OCI-LY1 (cell line): ENCODE results near the gene PAX9.

Experiments
- H2AFZ ChIP-seq: fragments of 200-600 bp; sonication (generic), shearing (Covaris generic); 2 replicates; pipeline ENCODE4 v1.6.0; 2014; ENCODE audit warnings: antibody characterized with exemption, mild to moderate bottlenecking, low read length
- H3F3A ChIP-seq: fragments of 200-600 bp; sonication (generic), shearing (Covaris generic); 2 replicates; pipeline ENCODE4 v1.6.0; 2014; ENCODE audit warnings: mild to moderate bottlenecking, antibody characterized with exemption, low read length, moderate library complexity; ENCODE audit not compliant: insufficient read depth
- H3K27ac ChIP-seq: fragments of 200-600 bp; sonication (generic); 2 replicates; pipeline ENCODE4 v1.5.1; 2014; ENCODE audit warnings: low read length, mixed run types, mild to moderate bottlenecking, low read depth; ENCODE audit not compliant: poor library complexity, severe bottlenecking
- H3K27me3 ChIP-seq: fragments of 200-600 bp; sonication (generic); 2 replicates; pipeline ENCODE4 v1.6.0; 2014; ENCODE audit warnings: antibody characterized with exemption, mild to moderate bottlenecking, low read length, moderate library complexity; ENCODE audit not compliant: insufficient read depth
- H3K36me3 ChIP-seq: fragments of 200-600 bp; sonication (generic); 2 replicates; pipeline ENCODE4 v1.6.1; 2014; ENCODE audit warnings: mild to moderate bottlenecking, antibody characterized with exemption, low read length, moderate library complexity, mixed read lengths; ENCODE audit not compliant: insufficient read depth
- H3K4me1 ChIP-seq: fragments of 200-600 bp; sonication (generic); 2 replicates; pipeline ENCODE4 v1.5.1; 2014; ENCODE audit warnings: mild to moderate bottlenecking, low read length, moderate library complexity; ENCODE audit not compliant: insufficient read depth, severe bottlenecking
- H3K4me2 ChIP-seq: fragments of 200-600 bp; sonication (generic), shearing (Covaris generic); 2 replicates; pipeline ENCODE4 v1.6.1; 2014; ENCODE audit warnings: low read length
- H3K4me3 ChIP-seq: fragments of 200-600 bp; sonication (generic); 2 replicates; pipeline ENCODE4 v1.5.1; 2014; ENCODE audit warnings: low read length, low read depth, mild to moderate bottlenecking, mixed read lengths; ENCODE audit not compliant: poor library complexity, severe bottlenecking
- H3K79me2 ChIP-seq: fragments of 200-600 bp; shearing (Covaris generic); 2 replicates; pipeline ENCODE4 v1.6.1; 2016; ENCODE audit warnings: mixed run types, low read length, mixed read lengths; ENCODE audit not compliant: insufficient read depth
- H3K9ac ChIP-seq: fragments of 200-600 bp; sonication (generic), shearing (Covaris generic); 2 replicates; pipeline ENCODE4 v1.6.1; 2014; ENCODE audit warnings: mild to moderate bottlenecking, low read length, mixed read lengths
- H3K9me2 ChIP-seq: fragments of 200-600 bp; sonication (generic), shearing (Covaris generic); 2 replicates; pipeline ENCODE4 v1.6.1; 2014; ENCODE audit warnings: low read depth, mild to moderate bottlenecking, low read length, mixed read lengths
- H3K9me3 ChIP-seq: fragments of 200-600 bp; shearing (Covaris generic); 2 replicates; pipeline ENCODE4 v1.6.1; 2014; ENCODE audit warnings: low read length, mixed read lengths
- H4K20me1 ChIP-seq: fragments of 200-600 bp; sonication (generic), shearing (Covaris generic); 2 replicates; pipeline ENCODE4 v1.6.0; 2016; ENCODE audit warnings: mild to moderate bottlenecking, low read length; ENCODE audit not compliant: insufficient read depth
- EZH2 ChIP-seq: fragments of 200-600 bp; sonication (generic), shearing (Covaris generic); IDR thresholded peaks from 2 replicates; pipeline ENCODE4 v1.8.0; 2017; ENCODE audit warnings: borderline replicate concordance, mixed run types, mild to moderate bottlenecking, antibody characterized with exemption, low read length, moderate library complexity, mixed read lengths
- TF ChIP-seq, protein P1 (sequence below): fragments of 200-600 bp; sonication (generic), shearing (Covaris generic); IDR thresholded peaks from 2 replicates; pipeline ENCODE4 v1.5.1; 2017; ENCODE audit warnings: mild to moderate bottlenecking, antibody characterized with exemption, low read length, moderate library complexity, mixed read lengths

The PAX9 gene

DNA sequence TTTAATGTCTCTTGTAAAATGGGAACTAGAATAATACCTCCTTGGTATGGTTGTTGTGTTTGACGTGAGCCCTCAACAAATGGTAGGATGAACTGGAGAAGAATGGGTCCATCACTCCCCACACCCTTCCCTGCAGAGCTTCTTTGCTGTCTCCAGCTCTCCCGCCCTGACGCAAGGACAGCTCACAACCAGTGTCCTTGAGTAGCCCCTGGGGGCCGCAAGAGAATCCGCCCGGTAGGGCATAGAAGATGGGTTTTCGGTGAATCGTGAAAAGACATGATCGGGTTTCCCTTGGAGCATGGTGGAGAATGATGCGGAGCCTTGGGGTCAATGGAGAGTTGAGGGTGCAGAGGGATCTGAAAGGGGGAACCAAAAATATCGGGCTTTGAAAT, 6.1 kb upstream of the PAX9 start:
- Histone ChIP-seq H3K4me1 (no peaks in the 10 kb centered on the region), H3F3A (no peaks in the 10 kb centered on the region), H3K9me2 (no peaks in the 10 kb centered on the region), H3K36me3 (no peaks in the 10 kb centered on the region), H3K9me3 (no peaks in the 10 kb centered on the region), H3K4me2 (no peak overlapping the region), H2AFZ (no peak overlapping the region), H3K27me3 (no peaks in the 10 kb centered on the region), H3K9ac (no peak overlapping the region), H3K27ac (no peak overlapping the region), H3K4me3 (no peak overlapping the region), H3K79me2 (no peaks in the 10 kb centered on the region), H4K20me1 (no peaks in the 10 kb centered on the region)
- TF ChIP-seq, protein P1, sequence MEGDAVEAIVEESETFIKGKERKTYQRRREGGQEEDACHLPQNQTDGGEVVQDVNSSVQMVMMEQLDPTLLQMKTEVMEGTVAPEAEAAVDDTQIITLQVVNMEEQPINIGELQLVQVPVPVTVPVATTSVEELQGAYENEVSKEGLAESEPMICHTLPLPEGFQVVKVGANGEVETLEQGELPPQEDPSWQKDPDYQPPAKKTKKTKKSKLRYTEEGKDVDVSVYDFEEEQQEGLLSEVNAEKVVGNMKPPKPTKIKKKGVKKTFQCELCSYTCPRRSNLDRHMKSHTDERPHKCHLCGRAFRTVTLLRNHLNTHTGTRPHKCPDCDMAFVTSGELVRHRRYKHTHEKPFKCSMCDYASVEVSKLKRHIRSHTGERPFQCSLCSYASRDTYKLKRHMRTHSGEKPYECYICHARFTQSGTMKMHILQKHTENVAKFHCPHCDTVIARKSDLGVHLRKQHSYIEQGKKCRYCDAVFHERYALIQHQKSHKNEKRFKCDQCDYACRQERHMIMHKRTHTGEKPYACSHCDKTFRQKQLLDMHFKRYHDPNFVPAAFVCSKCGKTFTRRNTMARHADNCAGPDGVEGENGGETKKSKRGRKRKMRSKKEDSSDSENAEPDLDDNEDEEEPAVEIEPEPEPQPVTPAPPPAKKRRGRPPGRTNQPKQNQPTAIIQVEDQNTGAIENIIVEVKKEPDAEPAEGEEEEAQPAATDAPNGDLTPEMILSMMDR: no peak
- no peak for TF ChIP-seq EZH2

DNA sequence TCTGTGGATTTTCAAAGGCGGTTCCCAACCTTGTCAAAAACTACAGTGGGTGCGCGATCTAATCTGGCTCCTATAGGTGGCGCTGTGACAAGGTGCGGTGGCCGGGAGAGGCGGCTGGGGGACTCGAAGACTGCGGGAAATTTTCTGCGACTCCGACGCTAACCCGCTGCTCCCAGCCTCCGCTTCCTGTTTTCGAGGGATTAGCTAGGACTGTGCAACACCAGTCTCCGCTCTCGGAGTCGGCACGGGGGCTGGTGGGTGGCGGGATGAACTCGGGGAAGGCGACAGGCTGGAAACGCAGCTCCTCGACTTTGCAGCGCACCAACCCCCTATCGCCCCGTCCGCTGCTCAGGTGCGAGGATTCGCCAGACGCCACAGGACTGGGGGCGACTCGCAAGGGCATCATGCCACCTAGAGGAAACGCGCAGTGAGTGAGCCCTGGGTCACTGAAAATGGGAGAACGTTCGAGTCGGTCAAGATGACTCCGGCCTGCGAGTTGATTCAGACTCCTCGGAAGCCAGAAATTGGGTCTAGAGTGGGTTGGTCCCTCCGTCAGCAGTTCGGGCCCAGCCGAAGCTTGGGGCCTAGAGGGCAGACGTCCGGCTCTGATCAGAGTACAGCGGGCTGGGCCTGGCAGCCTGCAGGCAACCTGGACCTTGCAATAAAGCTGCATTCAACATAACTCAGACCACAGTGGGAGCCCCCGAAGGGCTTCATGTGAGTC, 5.5 kb upstream of the PAX9 start:
- H3K4me3 ChIP-seq: no peak overlapping the region
- H3K4me2 ChIP-seq: no peak overlapping the region
- no peaks in the 10 kb centered on the region for H3K36me3 ChIP-seq
- no peaks in the 10 kb centered on the region for H3K27me3 ChIP-seq
- H3F3A ChIP-seq: no peaks in the 10 kb centered on the region
- H4K20me1 ChIP-seq: no peaks in the 10 kb centered on the region
- H3K9me2 ChIP-seq: no peaks in the 10 kb centered on the region
- H3K79me2 ChIP-seq: no peaks in the 10 kb centered on the region
- H2AFZ ChIP-seq: no peak overlapping the region
- H3K9me3 ChIP-seq: no peaks in the 10 kb centered on the region
- no peak for TF ChIP-seq EZH2
- TF ChIP-seq, protein P1: peak; percentile 34
- H3K27ac ChIP-seq: no peak overlapping the region
- H3K4me1 ChIP-seq: no peaks in the 10 kb centered on the region
- no peak overlapping the region for H3K9ac ChIP-seq

DNA sequence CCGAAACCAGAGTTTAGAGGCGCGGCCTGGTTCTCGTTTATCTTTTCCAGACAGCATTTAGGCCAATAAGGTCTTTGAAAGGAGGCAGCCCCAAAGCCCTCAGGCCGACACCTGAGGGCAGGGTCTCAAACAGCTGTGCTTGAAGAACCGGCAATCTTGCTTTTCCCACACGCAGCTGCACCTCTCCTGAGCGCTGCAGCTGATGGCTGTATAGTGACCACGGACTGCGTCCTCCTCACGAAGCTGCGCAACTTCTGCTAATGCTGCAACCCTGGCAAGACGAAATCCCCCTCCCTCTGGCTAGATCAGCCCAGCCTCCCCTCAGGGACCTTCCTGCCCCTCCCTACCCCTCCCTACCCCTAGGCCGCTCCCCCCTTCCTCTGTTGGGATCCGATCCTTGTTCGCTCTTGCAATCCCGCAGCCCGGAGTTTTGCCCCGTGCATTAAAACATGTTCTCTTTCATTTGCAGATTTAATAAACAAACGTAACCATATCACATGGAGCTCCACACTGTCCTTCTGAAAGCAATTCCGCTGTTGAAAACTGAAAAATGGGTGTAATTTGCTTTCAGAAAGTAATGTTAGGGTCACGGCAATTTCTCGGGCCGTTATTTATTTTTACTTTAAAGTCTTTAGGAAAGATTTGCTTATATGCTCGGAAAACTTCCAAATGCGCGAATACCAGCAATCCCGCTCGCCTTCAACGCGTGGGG, 4.8 kb upstream of the PAX9 start:
- Histone ChIP-seq H3K27me3 (no peaks in the 10 kb centered on the region), H3K4me3 (no peak overlapping the region), H3K4me1 (no peaks in the 10 kb centered on the region), H2AFZ (no peak overlapping the region), H3F3A (no peaks in the 10 kb centered on the region), H3K9me2 (no peaks in the 10 kb centered on the region), H3K36me3 (no peaks in the 10 kb centered on the region), H3K4me2 (no peak overlapping the region), H3K27ac (no peak overlapping the region), H3K79me2 (no peaks in the 10 kb centered on the region), H3K9me3 (no peaks in the 10 kb centered on the region), H4K20me1 (no peaks in the 10 kb centered on the region), H3K9ac (no peak overlapping the region)
- no peak for TF ChIP-seq EZH2
- TF ChIP-seq, protein P1: no peak
